Activated CD4-positive, alpha-beta T cell treated with anti-CD3 and anti-CD28 coated beads, Interleukin-2, amount 50 U/mL, for 48 hours (primary cell): ENCODE results near the gene FAM184B.

Experiments used
- DNase-seq, 2 experiments: peaks; one replicate each; pipeline ENCODE4 v3.0.0-alpha.2; 2020

The FAM184B gene

DNA sequence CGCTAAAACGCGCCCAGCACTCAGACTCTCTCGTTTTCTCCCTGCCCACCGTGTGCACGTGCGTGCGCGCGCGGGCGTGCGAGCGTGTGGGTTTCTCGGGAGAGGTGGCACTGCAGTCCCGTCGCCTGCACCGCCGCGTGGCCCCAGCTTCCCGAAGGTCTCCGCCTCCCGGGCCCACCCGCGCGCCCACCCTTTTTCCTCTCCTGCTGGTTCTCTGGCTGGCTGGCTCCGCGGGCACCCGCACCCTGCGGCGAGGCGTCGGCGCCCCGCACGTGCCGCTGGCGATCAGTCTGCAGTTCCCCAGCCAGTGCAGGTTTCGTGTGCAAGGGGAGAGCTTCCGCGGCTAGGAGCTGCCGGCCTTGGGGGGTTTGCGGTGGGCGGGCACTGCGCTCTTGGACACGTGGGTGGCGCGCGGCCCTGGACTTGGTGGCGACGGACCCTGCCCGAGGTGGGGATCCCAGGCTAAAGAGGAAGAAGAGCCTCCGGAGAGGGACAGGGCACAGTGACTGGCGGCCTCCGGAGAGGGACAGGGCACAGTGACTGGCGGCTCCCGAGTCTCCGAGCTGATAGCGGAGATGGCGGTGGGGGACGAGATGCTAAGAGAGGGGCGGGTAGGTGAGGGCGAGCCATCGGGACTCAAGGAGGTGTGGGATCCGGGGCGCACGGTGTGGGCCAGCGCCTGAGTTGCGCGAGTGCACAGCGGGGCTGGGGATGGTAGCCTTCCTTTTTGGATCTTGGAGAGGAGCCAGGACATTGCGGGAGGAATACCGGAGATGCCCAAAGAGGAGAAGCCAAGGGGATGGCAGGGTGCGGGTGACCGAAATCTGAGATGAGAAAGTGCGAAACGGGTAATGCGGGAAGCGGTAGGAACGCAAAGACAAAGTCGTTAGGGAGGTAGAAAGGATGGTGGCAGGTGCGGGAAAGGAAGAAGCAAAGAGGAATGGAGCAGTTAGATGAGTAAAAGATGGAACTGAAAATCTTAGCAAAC lies at the start of gene FAM184B:
TSS of gene FAM184B (minus strand) at position 322 of the 988 bp plus-strand sequence. CDS start 322 bp downstream, outside the sequence.
- peak in 1 of 2 experiments; percentile 11 for DNase-seq

DNA sequence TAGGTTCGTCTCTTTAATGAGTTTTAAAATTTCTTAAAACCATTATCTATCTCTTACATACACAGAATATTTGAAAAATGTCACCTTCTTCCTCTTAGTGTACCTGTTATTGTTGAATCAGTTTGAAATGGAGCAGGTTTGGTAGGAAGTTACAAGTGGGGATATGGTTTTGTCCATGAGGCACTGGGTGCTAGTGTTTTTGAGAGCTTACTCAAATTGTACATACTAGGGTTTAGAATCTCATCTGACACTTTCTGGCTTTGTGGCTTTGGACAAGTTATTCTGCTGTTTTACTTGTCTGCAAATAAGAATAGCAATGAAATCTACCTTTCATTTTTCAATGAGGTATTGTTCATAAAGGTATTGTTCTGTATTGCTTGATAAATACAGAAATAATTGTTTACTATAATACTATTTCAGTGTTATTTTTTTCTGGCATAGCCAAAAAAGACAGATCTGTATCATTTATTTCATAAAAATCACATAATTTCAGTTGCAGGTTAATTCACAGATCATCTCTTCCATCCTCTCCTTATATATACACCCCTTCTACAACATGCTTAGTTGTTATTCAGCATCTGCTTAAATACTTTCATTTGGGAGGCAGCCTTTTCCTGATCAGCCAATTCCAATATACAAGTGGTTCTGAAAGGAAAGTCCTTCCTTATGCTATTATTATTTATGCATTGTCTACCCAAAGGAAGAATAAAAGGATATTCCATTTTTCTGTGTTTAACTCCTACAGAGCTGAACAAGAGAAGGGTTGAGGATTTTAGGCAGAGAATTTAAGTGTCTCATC lies 42.6 kb upstream of the FAM184B start:
- DNase-seq: no peak

- no peak for DNase-seq
These were observed 35.6 kb upstream of the FAM184B start for GRCh38 chr4:17817027-17817426.

DNA sequence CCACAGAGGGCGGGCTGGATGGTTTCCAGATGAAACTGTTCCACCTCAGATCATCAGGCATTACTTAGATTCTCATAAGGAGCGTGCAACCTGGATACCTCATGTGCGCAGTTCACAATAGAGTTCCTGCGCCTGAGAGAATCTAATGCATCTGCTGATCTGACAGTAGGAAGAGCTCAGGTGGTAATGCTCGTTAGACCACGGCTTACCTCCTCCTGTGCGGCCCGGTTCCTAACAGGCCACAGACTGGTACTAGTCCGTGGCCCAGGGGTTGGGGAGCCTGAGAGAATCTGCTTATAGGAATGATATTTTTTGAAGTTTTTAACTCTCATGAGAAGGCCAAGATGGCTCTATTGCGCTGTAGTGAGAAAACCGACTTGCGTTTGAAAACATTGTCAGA lies 34.7 kb upstream of the FAM184B start:
- DNase-seq: no peak

DNA sequence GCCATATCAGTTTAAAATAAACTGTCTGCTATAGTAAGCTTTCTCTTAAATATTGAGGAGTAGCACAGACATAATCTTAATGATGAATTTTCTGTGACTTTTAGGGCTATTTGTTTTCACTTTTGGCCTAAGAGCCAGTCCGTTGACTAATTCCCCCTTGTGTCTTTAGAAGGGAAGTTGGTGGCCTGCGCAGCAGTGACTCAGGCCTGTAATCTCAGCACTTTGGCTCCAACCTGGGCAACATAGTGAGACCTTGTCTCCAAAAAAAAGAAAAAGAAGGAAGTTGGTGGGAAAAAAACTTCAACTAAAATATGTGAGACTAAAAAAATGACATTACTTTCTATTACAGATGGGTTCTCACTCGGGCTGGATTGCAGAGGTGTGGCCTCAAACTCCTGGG lies 32.7 kb upstream of the FAM184B start:
- DNase-seq: no peak

GRCh38 chr4:17812801-17813200 lies 31.4 kb upstream of the FAM184B start:
- DNase-seq: no peak

DNA sequence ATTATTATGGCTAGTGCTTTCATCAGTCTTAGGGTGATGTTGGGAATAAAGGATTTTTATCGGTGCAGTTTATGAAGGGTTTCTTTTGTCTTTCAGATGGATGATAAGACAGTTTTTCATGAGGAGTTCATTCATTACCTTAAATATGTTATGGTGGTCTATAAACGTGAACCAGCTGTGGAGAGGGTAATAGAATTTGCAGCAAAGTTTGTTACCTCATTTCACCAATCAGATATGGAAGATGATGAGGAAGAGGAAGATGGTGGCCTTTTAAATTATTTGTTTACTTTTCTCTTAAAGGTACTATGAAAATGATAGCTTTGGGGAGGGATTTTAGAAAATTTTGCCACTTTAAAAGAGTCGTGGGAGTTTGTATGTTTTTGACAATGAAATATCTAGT lies 30.7 kb upstream of the FAM184B start:
- no peak for DNase-seq

- DNase-seq: peak; percentile 42 to 52
These were observed 29.7 kb upstream of the FAM184B start for GRCh38 chr4:17811078-17811603.

DNA sequence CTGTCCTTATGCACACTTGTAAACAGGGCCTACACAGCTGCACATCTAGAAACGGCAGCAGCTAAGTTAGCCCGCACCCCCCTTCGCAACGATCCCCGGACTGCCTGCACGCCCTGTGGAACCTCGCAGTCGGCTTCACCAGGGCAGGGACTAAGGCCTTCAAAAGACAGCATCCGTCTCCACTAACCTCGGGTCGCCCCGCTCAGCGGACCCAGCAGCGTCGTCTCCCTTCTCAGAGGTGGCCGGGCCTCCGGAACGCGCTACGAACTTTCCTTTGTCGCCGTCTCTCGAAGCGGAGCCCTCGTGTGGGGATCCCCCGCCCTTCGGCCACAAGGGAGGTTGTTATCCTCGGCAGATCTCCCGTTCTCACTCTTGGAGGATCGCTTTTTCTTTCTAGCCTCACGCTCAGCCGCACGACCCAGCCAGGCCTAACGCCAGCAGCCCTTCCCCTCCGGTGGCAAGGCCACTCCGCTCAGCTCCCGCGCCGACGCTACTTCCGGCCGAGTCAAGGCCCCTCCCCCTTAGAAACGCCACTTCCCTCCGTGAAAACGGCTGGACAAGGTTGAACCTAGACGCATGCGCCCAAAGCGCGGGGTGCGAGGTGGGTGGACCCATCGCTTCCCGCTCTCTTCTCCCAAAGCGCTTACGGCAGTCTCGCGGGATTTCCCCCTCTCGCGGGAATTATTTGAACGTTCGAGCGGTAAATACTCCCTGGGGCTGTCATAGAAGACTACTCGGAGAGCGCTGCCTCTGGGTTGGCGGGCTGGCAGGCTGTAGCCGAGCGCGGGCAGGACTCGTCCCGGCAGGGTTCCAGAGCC lies 29.0 kb upstream of the FAM184B start, which contains the start of the genes DCAF16 and NCAPG:
TSS of gene DCAF16 (minus strand) at position 498 of the 818 bp plus-strand sequence. CDS start 6,616 bp downstream, outside the sequence.
TSS of gene NCAPG (plus strand) at position 720 of the 818 bp plus-strand sequence. CDS start 99 bp downstream, outside the sequence.
- DNase-seq: peak; percentile 99 to 100

- no peak for DNase-seq
These were observed 28.2 kb upstream of the FAM184B start for GRCh38 chr4:17809667-17810066.

- no peak for DNase-seq
These were observed 26.0 kb upstream of the FAM184B start for GRCh38 chr4:17807446-17807845.

- no peak for DNase-seq
These were observed 24.2 kb upstream of the FAM184B start for GRCh38 chr4:17805580-17806155.

DNA sequence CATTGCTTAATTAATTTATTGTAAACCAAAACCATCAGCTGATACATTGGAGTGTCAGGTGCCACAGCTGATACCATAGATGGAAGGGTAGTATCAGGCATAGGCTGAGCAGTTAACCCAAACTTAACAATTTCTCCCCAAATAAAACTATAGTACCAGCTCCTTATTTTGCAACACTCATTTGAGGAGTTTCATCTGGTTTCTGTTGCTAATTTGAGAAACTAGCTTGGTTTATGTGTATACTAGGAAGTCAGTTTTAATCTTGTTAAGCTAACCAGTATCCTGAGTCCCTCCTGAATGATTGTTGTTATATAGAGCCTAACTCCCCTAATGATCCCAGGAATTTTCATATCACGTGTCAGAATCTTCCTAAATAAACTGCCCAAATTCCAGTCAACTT lies 16.4 kb upstream of the FAM184B start:
- DNase-seq: no peak

- DNase-seq: no peak
These were observed 13.3 kb upstream of the FAM184B start for GRCh38 chr4:17794730-17795129.

DNA sequence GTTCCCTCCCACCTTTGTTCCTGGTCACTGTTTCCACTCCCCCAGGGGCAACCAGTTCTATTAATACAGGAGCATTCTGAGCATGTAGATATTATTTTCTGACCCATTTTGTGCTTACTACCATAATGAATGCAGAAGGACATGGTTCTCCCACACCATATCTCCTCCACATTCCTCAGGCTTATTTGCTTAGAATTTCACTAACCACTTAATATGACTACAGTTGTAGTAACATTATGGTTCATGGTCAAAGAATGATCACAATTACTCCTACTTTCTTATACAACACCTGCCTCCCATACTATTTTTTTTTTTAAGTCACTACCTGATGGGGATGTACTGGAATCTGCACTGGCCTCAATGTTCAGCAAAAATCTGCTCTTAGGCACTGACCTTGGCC lies 7.5 kb upstream of the FAM184B start:
- DNase-seq: no peak

- no peak for DNase-seq
These were observed 5.9 kb upstream of the FAM184B start for GRCh38 chr4:17787315-17787714.

DNA sequence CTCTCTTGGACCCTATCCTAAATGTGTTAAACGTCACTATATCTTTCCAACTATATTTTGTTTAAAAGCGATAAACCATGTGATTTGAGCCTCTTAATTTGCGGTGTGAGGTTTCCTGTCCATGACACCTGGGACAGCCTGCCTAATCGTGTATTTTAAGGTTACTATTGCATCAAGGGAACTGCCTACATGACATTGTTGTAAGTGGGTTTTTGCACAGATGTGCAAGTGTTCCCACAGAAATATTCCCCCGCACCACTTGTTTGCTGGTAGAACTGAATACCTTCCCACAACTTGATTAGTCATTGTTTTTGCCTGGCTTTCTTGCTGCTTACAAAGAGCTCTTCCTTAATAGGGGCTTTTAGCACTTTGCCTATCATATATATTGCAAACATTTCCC lies 5.1 kb upstream of the FAM184B start:
- no peak for DNase-seq

DNA sequence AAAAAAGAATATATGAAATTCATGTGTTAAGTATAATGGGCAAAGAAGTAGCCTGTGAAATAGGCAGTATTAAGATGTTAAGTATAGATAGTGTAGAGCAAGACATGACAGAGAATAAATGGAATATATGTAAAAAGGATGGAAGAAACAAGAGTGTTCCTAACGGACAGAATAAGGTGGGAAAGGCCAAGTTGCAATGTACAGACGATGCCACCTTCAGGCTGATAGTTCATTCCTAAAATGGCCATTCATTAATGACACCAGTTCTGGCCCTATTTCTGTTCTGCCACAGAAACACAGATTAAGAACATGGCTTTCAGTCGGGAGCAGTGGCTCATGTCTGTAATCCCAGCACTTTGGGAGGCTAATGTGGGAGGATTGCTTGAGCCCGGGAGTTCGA lies 4.4 kb upstream of the FAM184B start:
- no peak for DNase-seq

GRCh38 chr4:17780501-17781299 lies 721 bp downstream of the FAM184B start:
- no peak for DNase-seq

DNA sequence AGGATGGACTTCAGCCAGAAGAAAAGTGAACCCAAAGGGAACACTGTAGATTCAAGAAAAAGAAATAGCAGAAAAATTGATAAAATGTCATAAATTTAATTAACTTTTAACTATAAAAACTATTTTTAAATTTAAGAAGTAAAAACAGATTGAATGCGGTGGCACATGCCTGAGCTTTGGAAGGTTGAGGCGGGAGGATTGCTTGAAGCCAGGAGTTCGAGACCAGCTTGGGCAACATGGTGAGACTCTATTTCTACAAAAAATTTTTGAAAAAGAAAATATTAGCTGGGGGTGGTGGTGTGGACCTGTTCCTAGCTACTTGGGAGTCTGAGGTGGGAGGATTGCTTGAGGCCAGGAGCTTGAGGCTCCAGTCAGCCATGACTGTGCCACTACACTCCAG lies 3.0 kb downstream of the FAM184B start:
- DNase-seq: no peak

DNA sequence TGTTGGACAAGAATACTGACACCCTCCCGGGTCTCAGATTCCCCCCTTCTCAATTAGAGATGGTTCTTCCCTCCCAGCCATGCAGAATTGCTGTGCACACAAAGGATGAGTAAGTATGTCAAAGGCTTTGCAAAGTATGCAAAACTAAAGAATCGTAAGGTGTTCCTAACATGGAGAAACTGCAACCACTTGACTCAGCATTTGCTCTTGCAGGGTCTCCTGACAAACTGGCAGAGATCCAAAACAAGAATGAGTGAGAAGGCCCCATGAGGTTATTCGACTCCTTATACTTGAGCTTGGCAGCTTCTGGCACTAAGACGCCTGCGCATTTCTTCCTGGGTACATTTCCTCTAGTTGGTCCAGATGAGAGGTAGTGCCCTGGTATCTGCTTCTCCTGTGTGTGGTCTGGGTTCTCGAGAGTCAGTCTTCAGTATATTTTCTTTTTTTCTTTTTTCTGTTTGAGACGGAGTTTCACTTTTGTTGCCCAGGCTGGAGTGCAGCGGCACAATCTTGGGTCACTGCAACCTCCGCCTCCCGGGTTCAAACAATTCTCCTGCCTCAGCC lies 8.2 kb downstream of the FAM184B start:
- no peak for DNase-seq
